ENCODE results near the gene USP30.

USP30 gene

DNA sequence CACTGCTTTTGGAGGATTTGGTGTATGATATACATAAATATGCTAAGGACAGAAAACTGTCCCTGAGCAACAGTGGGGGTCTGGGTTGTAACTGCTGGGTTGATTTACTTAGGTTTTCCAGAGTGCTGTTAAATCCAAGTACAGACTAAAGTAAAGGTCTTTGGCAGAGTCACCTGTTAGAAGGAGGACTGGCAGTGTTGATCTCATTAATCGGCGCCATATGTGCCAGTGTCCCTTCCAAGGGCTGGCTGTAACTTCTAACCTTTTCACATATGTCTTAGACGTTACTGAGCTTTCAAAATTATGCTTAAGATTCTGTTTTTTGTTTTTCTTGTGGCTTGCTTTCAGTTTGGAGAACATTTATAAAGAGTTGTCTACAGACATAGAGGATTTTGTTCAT is 50.1 kb downstream of the USP30 start:
- DNase-seq (ENCODE audit: low read depth) = no peak
- H3K4me3 ChIP-seq (ENCODE audit: low read depth, low read length) = no peak overlapping the region
- TF ChIP-seq, protein P1, sequence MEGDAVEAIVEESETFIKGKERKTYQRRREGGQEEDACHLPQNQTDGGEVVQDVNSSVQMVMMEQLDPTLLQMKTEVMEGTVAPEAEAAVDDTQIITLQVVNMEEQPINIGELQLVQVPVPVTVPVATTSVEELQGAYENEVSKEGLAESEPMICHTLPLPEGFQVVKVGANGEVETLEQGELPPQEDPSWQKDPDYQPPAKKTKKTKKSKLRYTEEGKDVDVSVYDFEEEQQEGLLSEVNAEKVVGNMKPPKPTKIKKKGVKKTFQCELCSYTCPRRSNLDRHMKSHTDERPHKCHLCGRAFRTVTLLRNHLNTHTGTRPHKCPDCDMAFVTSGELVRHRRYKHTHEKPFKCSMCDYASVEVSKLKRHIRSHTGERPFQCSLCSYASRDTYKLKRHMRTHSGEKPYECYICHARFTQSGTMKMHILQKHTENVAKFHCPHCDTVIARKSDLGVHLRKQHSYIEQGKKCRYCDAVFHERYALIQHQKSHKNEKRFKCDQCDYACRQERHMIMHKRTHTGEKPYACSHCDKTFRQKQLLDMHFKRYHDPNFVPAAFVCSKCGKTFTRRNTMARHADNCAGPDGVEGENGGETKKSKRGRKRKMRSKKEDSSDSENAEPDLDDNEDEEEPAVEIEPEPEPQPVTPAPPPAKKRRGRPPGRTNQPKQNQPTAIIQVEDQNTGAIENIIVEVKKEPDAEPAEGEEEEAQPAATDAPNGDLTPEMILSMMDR (IDR thresholded peaks at IDR 0.05; ENCODE audit: insufficient read depth, low read depth, low read length, missing control alignments) = no peak

DNA sequence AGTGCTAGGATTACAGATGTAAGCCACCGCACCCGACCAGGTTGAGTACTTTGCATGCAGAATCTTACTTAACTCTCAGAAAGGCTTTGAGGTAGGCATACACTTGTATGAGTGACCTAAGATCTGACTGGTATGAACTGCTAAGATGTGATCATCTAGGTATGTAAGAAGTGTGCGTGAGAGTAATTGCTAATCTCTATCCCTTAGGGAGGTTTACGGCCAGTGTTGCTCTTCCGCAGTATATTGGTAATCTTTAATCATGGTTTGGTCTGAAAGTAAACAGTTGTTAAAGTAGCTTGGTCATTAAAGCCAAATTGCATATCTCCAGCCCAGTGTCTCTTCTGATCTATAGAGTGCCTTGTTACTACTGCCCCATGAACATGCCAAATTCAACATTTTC is 52.8 kb downstream of the USP30 start:
- DNase-seq (ENCODE audit: low read depth) = no peak
- H3K4me3 ChIP-seq (ENCODE audit: low read depth, low read length) = no peak overlapping the region
- TF ChIP-seq, protein P1 (IDR thresholded peaks at IDR 0.05; ENCODE audit: insufficient read depth, low read depth, low read length, missing control alignments) = no peak

DNA sequence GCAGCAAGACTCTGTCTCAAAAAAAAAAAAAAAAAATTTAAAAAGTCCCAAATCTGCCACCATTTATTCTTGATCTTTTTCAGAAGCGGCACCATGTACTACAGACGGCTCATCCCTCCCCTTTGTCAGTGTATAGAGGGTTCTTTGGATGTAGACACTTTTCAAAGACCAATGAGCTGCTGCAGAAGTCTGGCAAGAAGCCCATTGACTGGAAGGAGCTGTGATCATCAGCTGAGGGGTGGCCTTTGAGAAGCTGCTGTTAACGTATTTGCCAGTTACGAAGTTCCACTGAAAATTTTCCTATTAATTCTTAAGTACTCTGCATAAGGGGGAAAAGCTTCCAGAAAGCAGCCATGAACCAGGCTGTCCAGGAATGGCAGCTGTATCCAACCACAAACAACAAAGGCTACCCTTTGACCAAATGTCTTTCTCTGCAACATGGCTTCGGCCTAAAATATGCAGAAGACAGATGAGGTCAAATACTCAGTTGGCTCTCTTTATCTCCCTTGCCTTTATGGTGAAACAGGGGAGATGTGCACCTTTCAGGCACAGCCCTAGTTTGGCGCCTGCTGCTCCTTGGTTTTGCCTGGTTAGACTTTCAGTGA is 57.5 kb downstream of the USP30 start:
- no peak overlapping the region for H3K4me3 ChIP-seq (ENCODE audit: low read depth, low read length)
- no peak for DNase-seq (ENCODE audit: low read depth)
- TF ChIP-seq, protein P1 (IDR thresholded peaks at IDR 0.05; ENCODE audit: insufficient read depth, low read depth, low read length, missing control alignments) = no peak

DNA sequence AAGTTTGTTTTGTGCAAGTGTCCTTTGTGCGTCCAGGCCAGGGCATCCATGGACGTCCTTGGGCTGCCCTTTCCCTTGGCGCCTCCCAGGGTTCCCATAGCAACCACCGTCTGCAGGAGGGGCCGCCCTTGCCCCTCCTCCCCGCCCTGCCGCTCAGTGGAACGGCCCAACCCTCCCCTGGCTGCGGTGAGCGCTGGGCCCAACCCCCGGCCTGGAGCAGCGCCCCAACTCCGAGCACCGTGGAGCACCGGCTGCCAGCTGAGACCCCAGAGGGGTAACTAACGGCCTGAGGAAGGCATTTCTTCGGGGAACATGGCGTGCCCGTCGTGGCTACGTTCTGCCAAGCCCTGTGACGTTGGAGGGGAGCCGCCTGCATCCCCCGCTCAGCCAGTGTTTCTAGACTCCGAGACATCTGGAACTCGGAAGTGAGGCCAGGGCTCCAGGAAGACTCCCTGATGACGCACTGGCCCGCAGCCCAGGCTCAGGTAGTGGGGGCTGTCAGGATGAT is 58.7 kb downstream of the USP30 start:
- no peak for DNase-seq (ENCODE audit: low read depth)
- no peak overlapping the region for H3K4me3 ChIP-seq (ENCODE audit: low read depth, low read length)
- TF ChIP-seq, protein P1 (IDR thresholded peaks at IDR 0.05; ENCODE audit: insufficient read depth, low read depth, low read length, missing control alignments) = no peak

DNA sequence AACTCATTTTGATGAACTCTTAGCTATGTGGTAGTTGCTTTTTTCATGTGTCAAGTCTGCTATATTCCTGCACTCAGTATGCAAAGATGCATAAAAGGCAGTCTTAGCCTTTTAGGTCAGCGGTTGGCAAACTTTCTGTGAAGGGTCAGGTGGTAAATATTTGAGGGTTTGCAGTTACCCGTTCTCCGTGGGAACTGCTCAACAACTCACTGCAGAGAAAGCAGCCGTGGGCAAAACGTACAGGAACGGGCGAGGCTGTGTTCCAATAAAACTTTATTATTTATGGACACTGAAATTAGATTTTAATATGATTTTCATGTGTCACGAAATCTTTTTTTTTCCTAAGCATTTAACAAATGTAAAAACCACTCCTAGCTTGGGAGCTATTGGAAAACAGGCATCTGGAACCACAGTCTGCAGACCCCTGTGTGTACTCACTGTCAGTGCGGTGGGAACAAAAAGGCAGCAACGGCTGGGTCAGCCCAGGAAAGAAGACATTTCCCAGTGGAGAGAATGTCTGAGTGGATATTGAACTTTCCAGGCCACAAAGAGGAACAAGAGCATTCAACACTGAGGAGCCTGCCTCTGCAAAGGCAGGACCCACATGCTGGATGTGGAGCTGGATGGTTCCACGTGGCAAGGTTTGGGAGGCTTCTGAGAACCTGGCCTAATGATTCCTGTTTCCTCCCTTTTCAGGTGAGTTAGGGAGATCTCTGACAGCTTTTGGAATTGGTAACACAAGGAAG is 60.5 kb downstream of the USP30 start:
- H3K4me3 ChIP-seq (ENCODE audit: low read depth, low read length) = no peak overlapping the region
- TF ChIP-seq, protein P1 (IDR thresholded peaks at IDR 0.05; ENCODE audit: insufficient read depth, low read depth, low read length, missing control alignments) = no peak
- DNase-seq (ENCODE audit: low read depth) = no peak

DNA sequence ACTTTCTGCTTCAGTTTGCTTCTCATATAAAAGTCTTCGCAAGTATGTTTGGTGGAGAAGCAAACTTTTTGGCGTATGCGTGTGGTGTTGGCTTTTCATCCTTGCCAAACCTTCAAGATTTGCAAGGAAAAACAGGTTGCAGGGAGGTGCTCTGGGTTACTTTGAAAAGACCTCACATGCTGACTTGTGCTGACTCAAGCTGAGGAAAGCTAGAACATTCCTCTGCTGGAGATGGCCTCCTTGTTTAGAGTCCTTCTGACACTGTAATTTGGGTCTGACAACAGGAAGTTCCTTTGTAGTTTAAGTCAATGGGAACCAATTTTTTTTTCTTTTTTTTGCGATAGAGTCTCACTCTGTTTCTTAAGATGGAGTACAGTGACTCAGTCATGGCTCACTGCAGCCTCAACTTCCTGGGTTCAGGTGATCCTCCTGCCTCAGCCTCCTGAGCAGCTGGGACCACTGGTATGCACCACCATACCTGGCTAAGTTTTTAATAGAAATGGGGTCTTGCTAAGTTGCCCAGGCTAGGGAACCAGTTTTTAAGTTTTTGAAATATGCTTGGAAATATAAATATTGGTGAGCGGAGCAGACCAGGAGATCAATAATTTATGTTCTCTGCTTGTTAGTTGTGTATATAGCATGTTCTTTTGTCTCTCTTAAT is 61.4 kb downstream of the USP30 start:
- TF ChIP-seq, protein P1 (IDR thresholded peaks at IDR 0.05; ENCODE audit: insufficient read depth, low read depth, low read length, missing control alignments) = no peak
- H3K4me3 ChIP-seq (ENCODE audit: low read depth, low read length) = no peak overlapping the region
- no peak for DNase-seq (ENCODE audit: low read depth)
